Liver (tissue), 9 donors: ENCODE data around the gene CCT7. TPM values are rescaled to one million over a fixed set of nuclear protein-coding genes. Genes with fewer than 3 reads are reported as not detected.

Experiments
- DNase-seq: peaks from one replicate; pipeline ENCODE4 v3.0.0-alpha.2; 2017; ENCODE audit warnings: low spot score
- H3K27ac ChIP-seq, 2 donors: one replicate each; pipeline ENCODE4 v1.7.0; 2013; ENCODE audit warnings: inconsistent platforms in 2 of 2, low read length in 2 of 2, control low read depth in 1 of 2, low read depth in 1 of 2, mild to moderate bottlenecking in 1 of 2
- H3K27me3 ChIP-seq, 4 donors: one replicate each; pipeline versions ENCODE4 v1.6.1 to v1.7.0; 2013; ENCODE audit warnings: low read length in 3 of 4, inconsistent platforms in 1 of 4, mild to moderate bottlenecking in 1 of 4, moderate library complexity in 1 of 4; ENCODE audit not compliant: control insufficient read depth in 4 of 4, insufficient read depth in 4 of 4
- H3K36me3 ChIP-seq, 4 donors: one replicate each; pipeline versions ENCODE4 v1.6.1 to v1.7.0; 2013; ENCODE audit warnings: low read length in 3 of 4, mild to moderate bottlenecking in 3 of 4, low read depth in 1 of 4, moderate library complexity in 1 of 4; ENCODE audit not compliant: control insufficient read depth in 4 of 4, insufficient read depth in 3 of 4
- H3K4me1 ChIP-seq, 4 donors: one replicate each; pipeline versions ENCODE4 v1.6.1 to v1.7.0; 2013; ENCODE audit warnings: low read length in 3 of 4, mild to moderate bottlenecking in 3 of 4, moderate library complexity in 1 of 4; ENCODE audit not compliant: control insufficient read depth in 4 of 4, insufficient read depth in 4 of 4
- H3K4me3 ChIP-seq, 3 donors: one replicate each; pipeline versions ENCODE4 v1.6.1 to v1.7.0; 2013; ENCODE audit warnings: low read length in 3 of 3, control low read depth in 1 of 3, low read depth in 1 of 3, mild to moderate bottlenecking in 1 of 3
- H3K9ac ChIP-seq, 2 donors: one replicate each; pipeline ENCODE4 v1.7.0; 2013; ENCODE audit warnings: low read length in 2 of 2, mild to moderate bottlenecking in 2 of 2, moderate library complexity in 2 of 2, control low read depth in 1 of 2, low read depth in 1 of 2
- H3K9me3 ChIP-seq, 4 donors: one replicate each; pipeline versions ENCODE4 v1.6.1 to v1.7.0; 2013; ENCODE audit warnings: low read length in 3 of 4; ENCODE audit not compliant: control insufficient read depth in 4 of 4
- EGR1 ChIP-seq, 2 donors: IDR thresholded peaks; 2 replicates each; pipeline ENCODE4 v1.6.1; 2016 to 2018; ENCODE audit warnings: antibody characterized with exemption in 2 of 2, low read depth in 2 of 2
- FOXA1 ChIP-seq: IDR thresholded peaks from 2 replicates; pipeline ENCODE4 v1.6.1; 2016; ENCODE audit warnings: antibody characterized with exemption
- FOXA2 ChIP-seq: IDR thresholded peaks from 2 replicates; pipeline ENCODE4 v1.6.1; 2016; ENCODE audit warnings: antibody characterized with exemption
- HNF4A ChIP-seq, 2 donors: conservative IDR thresholded peaks; 2 replicates each; pipeline ENCODE4 v1.6.1; 2016; ENCODE audit warnings: antibody characterized with exemption in 2 of 2, mild to moderate bottlenecking in 2 of 2
- HNF4G ChIP-seq: IDR thresholded peaks from 2 replicates; pipeline ENCODE4 v1.6.1; 2016; ENCODE audit warnings: antibody characterized with exemption
- JUND ChIP-seq, 2 donors: IDR thresholded peaks; 2 replicates each; pipeline ENCODE4 v1.6.1; 2016; ENCODE audit warnings: antibody characterized with exemption in 2 of 2
- MAX ChIP-seq: IDR thresholded peaks from 2 replicates; pipeline ENCODE4 v1.6.1; 2016; ENCODE audit warnings: antibody characterized with exemption
- REST ChIP-seq: IDR thresholded peaks from 2 replicates; pipeline ENCODE4 v1.6.1; 2016; ENCODE audit warnings: antibody characterized with exemption, mild to moderate bottlenecking
- RXRA ChIP-seq, 2 donors: IDR thresholded peaks; 2 replicates each; pipeline ENCODE4 v1.6.1; 2017 to 2018; ENCODE audit warnings: antibody characterized with exemption in 2 of 2, mild to moderate bottlenecking in 1 of 2
- TAF1 ChIP-seq: conservative IDR thresholded peaks from 2 replicates; pipeline ENCODE4 v1.6.1; 2016; ENCODE audit warnings: antibody characterized with exemption, mild to moderate bottlenecking
- ZBTB33 ChIP-seq: IDR thresholded peaks from 2 replicates; pipeline ENCODE4 v1.6.1; 2016; ENCODE audit warnings: antibody characterized with exemption
- WGBS: extraction: QIAGEN DNeasy Blood & Tissue Kit; methylation state at CpG from one replicate; pipeline ENCODE4 v1.1.7; 2013; 5-methylcytosine and 5-hydroxymethylcytosine counted together
- polyA plus RNA-seq, 2 donors: library from polyadenylated mRNA; stranded (reverse) in 1 of 2; unstranded in 1 of 2; fragments of 200-250 nt in 1 of 2; fragments of >200 nt in 1 of 2; fragmentation: Nextera tagmentation in 1 of 2; extraction: Ambion mirVana in 1 of 2; gene quantifications; one replicate each; pipeline versions ENCODE4 v1.2.1 to v1.2.3, GENCODE V29; 2013 to 2015
- total RNA-seq, 2 donors: library from RNA; depleted of rRNA; stranded (reverse); fragments of >200 nt; gene quantifications; one replicate each; pipeline ENCODE4 v1.2.3, GENCODE V29; 2014
- donor health status: healthy.
- donor health status: healthy.
- donor health status: healthy.
- donor health status: healthy.
- donor health status: healthy.

Gene CCT7
- total and polyA plus RNA-seq, 4 donors, result 83.7 to 115 (median 101) TPM

- no peak for TF ChIP-seq ZBTB33
- TF ChIP-seq HNF4G, result no peak
- TF ChIP-seq MAX, result no peak
Measured at GRCh38 chr2:73246850-73247249, 12.7 kb downstream of the CCT7 start (continued).

- TF ChIP-seq REST, result no peak
- no peak for TF ChIP-seq EGR1 (IDR thresholded peaks at IDR 0.05; ENCODE audit: low read depth in 2 of 2)
- no peak for TF ChIP-seq FOXA2
- TF ChIP-seq HNF4A (conservative IDR thresholded peaks at IDR 0.05), result no peak
- no peak for TF ChIP-seq FOXA1
- TF ChIP-seq HNF4G, result no peak
- TF ChIP-seq JUND (IDR thresholded peaks at IDR 0.05), result no peak
- Histone ChIP-seq H3K27me3 (no peaks in the 10 kb centered on the region), H3K36me3 (peaks cover 19 to 93% (median 75%) of the 10 kb centered on the region in 4 donors), H3K4me3 (no peak overlapping the region), H3K9ac (no peak overlapping the region), H3K4me1 (no peaks in the 10 kb centered on the region), H3K9me3 (no peaks in the 10 kb centered on the region), H3K27ac (no peak overlapping the region)
- DNase-seq, result no peak
- WGBS, result 86% methylated on average over 9 of the region's 9 CpGs
Measured at GRCh38 chr2:73249636-73250035, 15.5 kb downstream of the CCT7 start.

GRCh38 chr2:73250872-73251846, 17.1 kb downstream of the CCT7 start:
- Histone ChIP-seq H3K9me3 (no peaks in the 10 kb centered on the region), H3K36me3 (peaks cover 13 to 80% (median 60%) of the 10 kb centered on the region in 4 donors), H3K9ac (no peak overlapping the region), H3K4me1 (no peaks in the 10 kb centered on the region), H3K4me3 (no peak overlapping the region), H3K27ac (no peak overlapping the region), H3K27me3 (no peaks in the 10 kb centered on the region)
- 96% methylated on average over 17 of the region's 17 CpGs for WGBS
- no peak for DNase-seq
- no peak for TF ChIP-seq JUND (IDR thresholded peaks at IDR 0.05)
- no peak for TF ChIP-seq RXRA (IDR thresholded peaks at IDR 0.05)
- no peak for TF ChIP-seq TAF1
